A204.1 (cell line): ENCODE measurements around the gene KL.

ENCODE experiments used
- FAIRE-seq: peaks from 2 replicates; lab custom pipeline; 2012; peaks lifted over from hg19 to GRCh38; lab: Jason Lieb, UNC

The KL gene

GRCh38 chr13:33112766-33113165 lies 96.5 kb downstream of the KL start:
- FAIRE-seq: no peak

- FAIRE-seq: no peak
These were observed 97.9 kb downstream of the KL start for GRCh38 chr13:33114146-33114545.

- FAIRE-seq: no peak
These were observed 99.1 kb downstream of the KL start for GRCh38 chr13:33115274-33115673.
